CD4-positive, alpha-beta T cell treated with Interleukin-21 for 1 hour (primary cell): ENCODE results near the gene BDP1.
"Not testable (repeated sequence)": the region's sequence is repeated elsewhere in the genome, so short reads cannot be mapped to it uniquely, and the experiment has no call there.

ENCODE experiments used
- DNase-seq: peaks from one replicate; pipeline ENCODE4 v3.0.0-alpha.2; 2020

BDP1 gene

GRCh38 chr5:71455427-71456361 lies at the start of gene BDP1:
TSS of gene BDP1 (plus strand) at chr5:71455651. CDS start at chr5:71455878, 227 bp downstream.
- peak; percentile 97 for DNase-seq

- DNase-seq: not testable (repeated sequence)
These were observed 45.4 kb upstream of the BDP1 start for GRCh38 chr5:71410088-71410487.

GRCh38 chr5:71415626-71416025 lies 39.8 kb upstream of the BDP1 start:
- not testable (repeated sequence) for DNase-seq

GRCh38 chr5:71418026-71418425 lies 37.4 kb upstream of the BDP1 start:
- not testable (repeated sequence) for DNase-seq

GRCh38 chr5:71421278-71421677 lies 34.2 kb upstream of the BDP1 start:
- DNase-seq: not testable (repeated sequence)

- DNase-seq: not testable (repeated sequence)
These were observed 31.6 kb upstream of the BDP1 start for GRCh38 chr5:71423896-71424295.

- DNase-seq: not testable (repeated sequence)
These were observed 28.6 kb upstream of the BDP1 start for GRCh38 chr5:71426686-71427474.

- DNase-seq: not testable (repeated sequence)
These were observed 23.0 kb upstream of the BDP1 start for GRCh38 chr5:71432410-71432809.

GRCh38 chr5:71434825-71435224 lies 20.6 kb upstream of the BDP1 start:
- DNase-seq: not testable (repeated sequence)

GRCh38 chr5:71441564-71441963 lies 13.9 kb upstream of the BDP1 start:
- DNase-seq: not testable (repeated sequence)

GRCh38 chr5:71443891-71444290 lies 11.6 kb upstream of the BDP1 start:
- not testable (repeated sequence) for DNase-seq

- DNase-seq: not testable (repeated sequence)
These were observed 10.4 kb upstream of the BDP1 start for GRCh38 chr5:71445015-71445414.

GRCh38 chr5:71445523-71446152 lies 9.8 kb upstream of the BDP1 start:
- DNase-seq: not testable (repeated sequence)

- not testable (repeated sequence) for DNase-seq
These were observed 8.8 kb upstream of the BDP1 start for GRCh38 chr5:71446540-71447216.

- peak; percentile 56 for DNase-seq
These were observed 8.1 kb upstream of the BDP1 start for GRCh38 chr5:71447218-71447808.

- DNase-seq: no peak
These were observed 2.6 kb upstream of the BDP1 start for GRCh38 chr5:71452876-71453275.

- no peak for DNase-seq
These were observed 538 bp upstream of the BDP1 start for GRCh38 chr5:71454913-71455312.

- DNase-seq: no peak
These were observed 902 bp downstream of the BDP1 start for GRCh38 chr5:71456362-71456743.

- DNase-seq: no peak
These were observed 1.7 kb downstream of the BDP1 start for GRCh38 chr5:71457106-71457505.

GRCh38 chr5:71460693-71461092 lies 5.2 kb downstream of the BDP1 start:
- no peak for DNase-seq

GRCh38 chr5:71461360-71461759 lies 5.9 kb downstream of the BDP1 start:
- DNase-seq: no peak

- DNase-seq: no peak
These were observed 15.7 kb downstream of the BDP1 start for GRCh38 chr5:71471193-71471592.
